Left cardiac atrium (tissue), 4 donors: ENCODE results near the gene XCR1. TPM values are rescaled to one million over a fixed set of nuclear protein-coding genes. Genes with fewer than 3 reads are reported as not detected.

Experiments
- ATAC-seq, 2 donors: fragments of 200-7000 bp; cut with Tn5 transposase; one replicate each; pipeline ENCODE4 v1.9.1; 2020; ENCODE audit warnings: mild to moderate bottlenecking in 2 of 2, moderate library complexity in 2 of 2
- DNase-seq: peaks from one replicate; pipeline ENCODE4 v3.0.0-alpha.2; 2020
- intact Hi-C, 2 donors: fragments of 100-400 bp; cut with DNase I; formaldehyde crosslinking; loops; one replicate each; pipeline versions ENCODE4 v1.14.1 to v1.15.1; 2022 to 2023
- total RNA-seq, 2 donors: library from RNA; stranded (reverse); fragmentation: NEBNext Ultra II Directional; extraction: Animal tissue kit (Norgen Biotek cat#: 25700); gene quantifications; one replicate each; pipeline ENCODE4 v1.2.1, GENCODE V29; 2021
- donor health status: DM: no; HTN: yes; CAD: no.
- donor health status: DM: no; HTN: yes; CAD: no; lungs with severe emphysema.
- donor health status: DM: yes; HTN: yes; CAD: no.
- donor health status: Dilated cardiomyopathy.

Gene XCR1
- total RNA-seq, 2 donors from 2014 or later = 0.08 to 0.09 TPM

DNA sequence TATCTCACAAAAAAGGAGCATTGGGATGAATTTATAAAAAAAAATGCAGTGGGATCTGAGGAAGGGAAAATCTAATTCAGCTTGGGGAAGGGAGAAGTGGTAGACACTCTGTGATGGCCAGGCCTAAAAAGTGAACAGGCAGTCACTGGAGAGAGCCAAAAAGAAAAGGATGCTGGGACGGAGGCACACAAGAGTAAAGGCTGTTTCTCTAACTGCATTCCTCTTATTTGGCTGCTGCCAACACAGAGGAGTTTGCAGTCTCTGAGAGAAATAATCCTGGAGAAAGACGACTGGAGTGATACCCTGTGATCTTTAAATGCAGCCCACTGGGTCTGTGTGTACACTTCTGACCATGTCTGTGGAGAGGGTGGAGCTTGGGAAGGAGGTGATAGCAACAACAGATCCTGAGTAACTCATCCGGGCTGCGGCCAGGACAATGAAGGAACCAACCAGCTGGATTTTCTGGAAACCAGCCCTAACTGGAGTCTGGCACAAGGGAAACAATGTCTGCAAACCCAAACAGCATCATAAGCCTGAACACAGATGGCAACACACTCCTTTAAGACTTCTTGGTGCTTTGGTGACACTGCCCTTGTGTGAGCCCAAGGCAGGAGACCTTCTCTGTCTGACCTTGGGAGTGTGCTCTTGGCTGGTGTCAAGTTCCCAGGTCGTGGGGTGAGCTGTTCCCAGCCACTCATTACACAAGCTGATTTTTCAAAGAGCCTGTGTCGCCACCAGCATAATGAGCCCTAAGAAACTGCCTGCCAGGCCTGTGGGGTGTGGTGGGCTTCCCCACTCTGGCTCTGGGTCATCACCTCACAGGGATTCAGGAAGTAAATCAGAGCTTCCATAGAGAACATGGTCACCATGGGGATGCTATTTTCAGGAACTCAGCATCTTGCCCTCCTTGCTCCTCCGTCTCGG lies 39.7 kb downstream of the XCR1 start:
- peak; percentile 54 for DNase-seq
- intact Hi-C loops = no loop called here
- ATAC-seq = peak; percentile 13 to 47

DNA sequence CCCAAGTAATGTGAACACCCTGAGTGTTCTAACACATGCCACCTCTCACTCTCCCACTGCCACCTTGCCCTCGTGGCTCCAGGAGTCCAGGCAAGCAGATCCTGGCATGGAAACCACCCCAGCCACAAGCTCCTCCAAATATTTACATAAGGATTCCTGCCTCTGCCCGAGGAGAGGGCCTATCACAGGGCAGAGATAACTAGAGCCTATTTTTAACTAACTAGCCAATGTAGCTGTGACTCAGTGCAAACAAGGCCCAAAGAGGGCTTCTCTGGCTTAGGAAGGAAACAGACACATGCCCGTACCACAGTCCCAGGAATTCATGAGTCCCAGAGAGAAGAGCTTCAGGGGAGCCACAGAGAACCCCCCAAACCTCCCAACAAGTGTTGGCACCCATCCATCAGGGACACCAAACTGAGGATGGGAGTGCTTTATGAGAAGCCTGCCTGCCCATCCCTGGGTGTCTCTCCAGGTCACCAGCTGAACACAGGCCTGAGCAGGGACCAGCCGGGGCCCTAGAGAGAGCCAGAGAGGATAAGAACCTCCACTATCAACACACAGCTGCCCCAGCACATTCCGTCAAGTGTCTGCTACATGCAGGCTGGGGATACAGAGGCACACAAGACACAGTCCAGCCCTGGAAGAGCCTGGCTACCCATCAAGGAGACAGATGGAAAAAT lies 40.8 kb downstream of the XCR1 start:
- DNase-seq = peak; percentile 51
- ATAC-seq = peak; percentile 70 to 79
- intact Hi-C loops = no loop called here

DNA sequence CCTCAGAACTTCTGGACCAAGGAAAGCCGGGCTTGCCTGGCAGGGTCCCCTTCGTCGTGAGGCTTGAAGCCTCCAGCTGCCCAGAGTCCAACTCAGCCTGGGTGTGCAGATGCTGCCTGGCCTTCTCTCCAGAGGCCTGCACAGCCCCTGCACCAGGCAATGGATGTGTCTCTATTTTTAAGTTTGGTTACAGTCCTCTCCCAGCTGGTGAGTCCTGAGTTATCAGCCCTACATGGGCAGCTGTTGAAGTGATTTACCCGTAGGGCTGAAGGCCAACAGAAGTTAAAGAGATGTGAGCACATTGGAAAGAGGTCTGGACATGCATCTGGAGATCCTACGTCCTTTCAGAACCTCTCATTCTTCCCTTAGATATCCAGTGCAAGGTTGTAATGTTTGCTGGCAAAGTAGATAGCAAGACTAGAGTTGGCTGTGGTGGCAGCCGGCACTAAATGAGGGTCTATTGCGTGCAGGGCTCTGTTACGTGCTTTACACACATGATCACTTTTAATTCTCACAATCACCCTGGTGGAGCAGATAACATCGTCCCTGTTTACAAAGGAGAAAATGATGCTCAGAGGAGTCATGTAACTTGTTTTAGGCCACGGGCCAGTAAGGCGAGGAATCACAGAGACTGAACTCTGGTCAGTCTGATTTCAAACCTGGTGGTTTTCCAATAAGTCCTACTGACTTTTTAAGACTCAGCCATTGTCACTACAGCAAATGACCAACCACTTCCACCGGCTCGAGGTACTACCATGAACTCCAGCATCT lies 41.6 kb downstream of the XCR1 start:
- intact Hi-C loops = no loop called here
- ATAC-seq (peak; percentile 45 to 67), DNase-seq (no peak)

DNA sequence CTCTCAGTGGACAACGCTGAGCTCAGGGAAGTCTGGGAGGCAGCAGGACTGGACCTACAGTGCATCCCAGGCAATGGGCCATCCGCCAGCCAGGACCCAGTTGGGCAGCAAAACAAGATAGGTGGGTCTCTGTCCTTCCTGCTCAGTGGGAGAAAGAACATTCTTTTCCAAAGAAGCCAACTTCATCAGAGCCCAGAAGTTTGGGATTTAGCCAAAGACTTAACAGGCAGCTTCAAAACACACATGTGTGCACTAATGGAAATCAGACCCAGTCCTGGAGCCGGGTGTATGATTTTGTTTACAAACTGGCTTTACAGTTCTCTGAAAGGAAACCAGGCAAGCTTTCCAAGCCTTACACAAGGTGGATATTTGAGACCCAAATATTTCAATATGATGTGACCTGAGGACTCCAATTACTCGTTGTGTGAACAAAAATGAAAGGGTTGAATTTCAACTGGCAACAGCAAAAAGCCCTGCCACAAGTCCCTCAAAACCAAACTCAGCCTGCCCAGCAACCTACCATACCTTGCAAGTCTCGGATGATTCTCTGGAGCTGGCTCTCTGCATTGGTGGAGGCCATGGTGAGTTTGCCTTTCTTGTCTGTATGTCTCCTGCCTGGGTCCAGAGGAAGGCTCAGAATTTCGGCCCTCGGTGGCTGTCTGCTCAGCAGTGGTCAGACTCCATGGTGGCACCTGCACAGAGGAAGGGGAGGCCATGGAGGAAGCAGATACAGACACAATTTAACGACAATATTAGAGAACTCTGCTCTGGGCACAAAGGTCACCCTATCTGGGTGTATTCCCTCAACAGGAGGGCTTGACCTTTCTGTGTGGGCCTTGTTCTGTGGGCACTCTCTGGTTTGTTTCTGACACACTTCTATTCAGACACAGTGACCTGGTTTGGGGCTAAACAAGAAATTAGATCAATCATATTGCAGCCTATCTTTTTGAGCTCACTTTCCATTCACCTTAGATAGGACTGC lies 42.7 kb downstream of the XCR1 start:
- ATAC-seq (no peak), DNase-seq (no peak)
- intact Hi-C loops = no loop called here

DNA sequence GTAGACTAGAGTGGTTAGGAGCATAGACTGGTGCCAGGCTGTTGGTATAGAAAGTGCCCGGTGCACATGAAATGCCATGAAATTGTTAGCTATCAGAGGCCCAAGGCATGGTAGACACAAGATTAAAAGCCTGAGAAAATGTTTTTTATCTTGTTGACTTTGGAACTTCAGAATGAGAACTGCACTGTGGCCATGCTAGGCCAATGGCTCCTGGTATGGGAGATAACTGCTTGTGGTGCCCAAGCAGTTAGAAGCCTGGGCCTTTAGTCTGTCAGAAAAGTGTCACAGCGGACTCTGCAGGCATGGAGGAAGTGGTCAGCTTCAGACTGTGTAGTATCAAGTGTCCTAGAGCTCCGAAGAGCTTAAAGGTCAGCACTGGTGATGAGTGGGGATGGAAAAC lies 43.5 kb downstream of the XCR1 start:
- intact Hi-C loops = no loop called here
- DNase-seq (no peak), ATAC-seq (no peak)

DNA sequence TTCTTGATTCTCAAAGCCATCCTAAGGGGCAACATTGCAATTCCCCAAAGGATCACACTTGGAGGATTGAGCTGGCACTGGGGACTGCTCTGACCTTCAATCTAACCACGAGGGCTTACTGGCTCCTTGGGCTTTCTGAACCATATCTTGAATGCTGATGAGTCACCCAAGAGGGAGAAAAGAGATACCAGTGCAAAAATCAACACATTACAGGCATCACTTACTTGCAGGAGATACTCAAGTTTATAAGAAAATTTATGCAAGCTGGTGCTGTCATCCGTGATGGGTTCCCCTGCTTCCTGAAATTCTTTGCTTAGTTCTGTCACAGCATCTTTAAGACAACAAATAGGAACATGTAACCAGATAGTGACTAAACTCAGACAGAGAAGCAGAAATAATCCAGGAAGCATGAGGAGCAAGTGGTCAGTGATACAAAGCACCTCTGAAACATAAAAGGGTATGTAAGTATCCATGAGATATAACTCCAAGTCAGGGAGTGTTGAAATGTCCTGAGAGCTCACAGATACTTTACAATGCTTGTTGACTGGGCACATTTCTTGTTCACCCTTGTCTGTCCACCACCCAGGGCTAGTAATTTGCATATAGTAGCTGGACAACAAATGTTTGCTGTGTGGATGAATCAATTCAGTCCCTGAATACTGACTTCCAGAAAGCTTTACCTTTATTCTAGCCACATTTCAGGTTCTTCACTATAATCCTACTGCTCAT lies 45.8 kb downstream of the XCR1 start:
- ATAC-seq (peak in 1 of 2 donors; percentile 58), DNase-seq (no peak)
- intact Hi-C loops = no loop called here

- intact Hi-C loops = no loop called here
- DNase-seq (no peak), ATAC-seq (no peak)
These were observed 46.5 kb downstream of the XCR1 start for GRCh38 chr3:45980819-45981218.

DNA sequence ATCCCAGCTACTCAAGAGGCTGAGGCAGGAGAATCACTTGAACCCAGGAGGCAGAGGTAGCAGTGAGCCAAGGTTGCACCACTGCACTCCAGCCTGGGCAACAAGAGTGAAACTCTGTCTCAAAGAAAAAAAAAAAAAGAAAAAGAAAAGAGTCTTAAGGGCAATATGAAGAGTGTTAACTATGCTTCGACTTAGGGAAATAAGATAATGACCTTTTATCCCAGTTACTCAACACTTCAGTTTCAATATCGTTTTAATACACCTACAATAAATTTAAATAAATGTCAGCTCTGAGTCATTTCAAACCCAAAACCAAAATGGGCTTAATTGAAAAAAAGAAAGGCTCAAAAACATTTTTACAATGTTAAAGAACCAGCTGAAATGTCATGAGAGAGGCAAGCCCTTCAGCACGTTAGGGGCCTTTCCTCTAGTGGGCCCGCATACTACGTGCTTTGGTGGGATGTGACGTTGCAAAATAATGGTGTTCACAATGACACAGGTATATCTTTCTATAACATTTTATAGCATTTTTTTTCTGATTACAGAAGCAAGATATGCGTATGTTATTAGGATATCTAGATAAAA lies 47.0 kb downstream of the XCR1 start:
- ATAC-seq (no peak), DNase-seq (no peak)
- intact Hi-C loops = no loop called here

DNA sequence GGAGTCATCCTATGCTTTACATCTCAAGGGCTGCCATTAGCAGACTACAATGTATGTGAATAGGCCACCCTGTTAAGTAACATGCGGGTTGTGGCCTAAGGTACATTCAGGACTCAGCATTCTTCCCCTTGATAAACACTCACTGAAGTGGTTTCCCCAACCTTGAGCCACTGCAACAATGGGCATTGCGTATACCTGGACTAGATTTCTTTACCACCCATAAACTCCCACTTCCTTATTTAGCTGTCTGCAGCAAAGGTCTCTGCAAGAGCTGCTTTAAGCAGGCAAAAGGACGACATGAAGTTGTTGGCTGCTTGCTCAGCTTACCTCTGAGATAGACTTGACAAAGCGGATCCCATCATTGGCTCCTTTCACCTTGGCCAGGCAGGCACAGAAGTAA lies 47.9 kb downstream of the XCR1 start:
- ATAC-seq (no peak), DNase-seq (no peak)
- intact Hi-C loops = no loop called here

DNA sequence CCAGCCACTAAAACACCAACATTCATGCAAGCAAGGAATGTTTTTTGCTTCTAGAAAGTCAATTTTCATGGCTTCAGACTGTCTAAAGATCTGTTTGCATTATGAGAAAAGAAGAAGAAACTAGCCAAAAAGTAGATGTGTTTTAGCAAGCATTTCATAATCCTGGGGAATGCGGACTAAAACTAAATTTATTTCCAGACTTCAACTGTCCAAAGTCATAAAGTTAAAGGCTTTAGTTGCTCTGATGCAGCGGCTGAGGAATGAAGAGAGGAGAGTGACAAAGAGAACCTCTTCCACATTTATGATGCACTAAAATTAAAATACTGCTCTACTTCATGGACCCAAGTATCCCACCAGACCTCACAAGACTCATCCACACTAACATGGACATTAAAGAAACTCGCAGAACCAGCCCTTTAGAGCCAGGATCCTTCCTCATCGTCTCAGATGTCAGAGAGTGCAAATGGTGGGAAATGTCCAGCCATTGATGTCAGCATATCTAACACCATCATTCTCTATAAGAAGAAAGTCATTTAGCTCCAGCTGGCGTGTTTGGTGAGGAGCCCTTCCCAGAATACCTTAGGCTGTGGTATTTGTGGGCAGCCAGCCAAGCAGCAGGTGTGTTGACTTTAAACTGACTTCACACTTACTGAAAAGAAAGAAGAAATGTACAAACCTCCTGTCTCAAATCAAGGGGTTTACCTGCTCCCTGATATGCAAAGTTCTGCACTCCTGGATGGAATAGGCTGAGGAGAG lies 49.1 kb downstream of the XCR1 start:
- no peak for ATAC-seq
- DNase-seq = no peak
- intact Hi-C loops = no loop called here

DNA sequence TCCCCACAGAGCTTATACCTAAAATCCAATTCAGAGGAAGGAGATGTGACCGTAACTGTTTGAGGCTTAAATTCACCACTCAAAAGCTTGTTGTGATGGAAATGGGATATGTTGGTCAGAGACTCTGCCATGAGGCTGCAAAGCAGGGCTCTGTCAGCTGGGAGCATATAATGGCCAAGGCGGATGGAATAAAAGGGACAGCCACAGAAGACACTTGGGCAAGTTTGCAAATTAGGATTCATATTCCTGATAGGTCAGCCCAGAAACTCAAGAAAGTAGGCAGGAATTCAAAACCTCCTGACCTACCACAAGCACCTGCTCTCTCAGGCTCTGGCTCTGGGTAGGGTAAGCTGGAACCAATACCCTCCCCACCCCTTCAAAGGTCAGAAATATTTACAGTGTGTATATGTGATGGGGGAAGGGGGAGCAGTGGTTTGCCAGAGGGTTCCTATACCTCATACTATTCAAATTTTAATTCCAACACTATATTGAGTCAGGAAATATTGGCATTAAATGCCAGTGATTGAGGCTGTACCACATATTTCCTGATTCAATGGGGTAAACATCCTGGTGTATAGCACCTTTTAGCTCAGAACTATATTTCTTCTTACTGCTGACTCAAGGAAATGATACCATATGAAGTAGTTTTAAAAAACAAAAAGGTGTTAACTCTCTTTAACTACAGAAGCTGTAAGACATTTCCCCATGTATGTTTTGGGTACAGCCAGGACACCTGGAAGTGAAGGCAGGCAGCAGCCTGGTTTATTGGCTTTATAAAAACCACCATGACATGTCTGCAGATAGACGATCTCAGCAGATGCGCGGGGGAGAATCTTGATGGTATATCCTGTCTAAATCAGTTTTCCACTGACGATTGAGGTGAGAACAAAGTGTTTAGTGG lies 50.8 kb downstream of the XCR1 start:
- DNase-seq = no peak
- ATAC-seq = peak in 1 of 2 donors; percentile 17
- intact Hi-C loops = no loop called here

GRCh38 chr3:45975686-45976085 lies 51.6 kb downstream of the XCR1 start:
- intact Hi-C loops = no loop called here
- ATAC-seq = no peak
- DNase-seq = no peak

GRCh38 chr3:45974686-45975085 lies 52.6 kb downstream of the XCR1 start:
- intact Hi-C loops = no loop called here
- no peak for DNase-seq
- ATAC-seq = no peak

DNA sequence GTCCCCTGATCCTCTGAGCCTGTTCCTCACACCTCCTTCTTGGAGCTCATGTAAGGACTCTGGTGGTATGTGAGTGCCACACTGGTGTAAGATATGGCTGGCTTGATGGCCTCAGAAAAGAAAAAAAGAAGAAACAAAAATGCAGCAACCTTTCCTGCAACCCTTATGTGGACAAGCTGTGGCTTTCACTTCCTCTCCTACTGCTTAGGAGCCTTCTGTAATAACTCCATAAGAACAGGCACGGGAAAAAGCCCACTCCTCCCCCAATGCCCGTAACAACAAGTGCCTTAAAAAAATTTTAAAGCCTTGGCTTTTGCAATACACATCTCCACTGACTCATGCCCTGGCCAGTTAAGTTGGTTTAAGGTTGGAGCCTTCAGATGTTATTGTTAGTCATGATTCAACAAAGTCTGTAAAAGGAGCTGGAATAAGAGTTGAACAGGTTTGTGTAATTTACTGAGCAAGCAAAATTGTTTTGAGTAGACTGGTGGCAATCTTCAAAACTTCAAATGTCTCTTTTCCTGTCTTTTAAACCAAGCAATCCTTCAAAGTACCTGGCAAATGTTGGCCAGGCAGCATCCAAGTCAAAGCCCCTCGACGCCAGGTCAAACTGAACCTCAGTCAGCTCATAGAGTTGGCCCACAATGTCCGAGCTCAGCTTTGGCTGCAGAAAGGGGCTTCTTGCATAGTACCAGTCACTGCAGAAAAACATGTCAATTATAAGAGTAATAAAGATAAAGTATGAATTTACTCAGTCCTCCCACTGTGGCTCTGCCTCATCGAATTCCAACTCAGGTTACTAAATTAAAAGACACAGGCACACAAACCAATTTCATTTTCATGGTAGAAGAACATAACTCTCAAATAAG lies 54.5 kb downstream of the XCR1 start:
- DNase-seq = no peak
- peak; percentile 38 to 75 for ATAC-seq
- intact Hi-C loops = no loop called here

GRCh38 chr3:45969953-45970352 lies 57.3 kb downstream of the XCR1 start:
- DNase-seq = no peak
- intact Hi-C loops = no loop called here
- no peak for ATAC-seq
